Measurements from ENCODE around the gene C10orf90.

The C10orf90 gene

DNA sequence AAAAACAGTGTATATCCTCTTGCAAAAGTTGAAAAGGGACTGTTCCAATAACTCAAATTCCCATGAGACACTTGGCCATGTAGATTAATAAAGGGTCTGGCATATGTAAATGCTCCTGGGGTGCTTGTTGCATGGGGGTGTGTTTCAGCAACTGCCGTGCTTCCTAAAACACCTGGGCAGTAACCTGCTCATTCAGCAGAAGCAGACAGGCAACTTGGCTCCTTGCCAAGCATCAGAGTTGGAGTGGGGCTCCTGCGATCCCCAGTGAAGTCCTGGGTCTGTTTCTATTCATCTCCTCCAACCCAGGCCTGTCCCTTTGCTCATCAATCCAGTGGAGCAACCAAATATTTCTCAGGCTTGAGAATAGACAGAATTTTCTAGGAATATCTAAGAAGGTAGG is 240.0 kb downstream of the C10orf90 start:
- DNase-seq (ENCODE audit: low read depth in 2 of 2, low spot score in 1 of 2), result no peak

DNA sequence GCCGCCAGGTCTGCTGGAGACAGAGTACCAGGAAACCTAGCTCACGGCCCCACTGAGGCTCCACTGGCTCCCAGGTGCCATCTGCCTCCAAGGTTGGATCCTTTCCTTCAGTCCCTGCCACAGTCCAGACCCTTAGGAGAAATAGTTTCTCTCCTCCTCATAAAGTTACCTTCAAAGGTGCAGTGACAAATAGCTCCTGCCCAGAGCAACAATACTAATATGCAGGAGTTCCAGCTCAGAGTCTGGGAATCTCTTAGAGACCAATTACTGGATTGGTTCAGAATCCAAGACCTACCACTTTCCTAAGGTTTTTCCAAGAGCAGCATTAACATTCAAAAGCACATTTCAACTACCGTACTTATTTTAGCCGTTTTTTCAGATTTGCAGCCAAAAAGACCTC is 241.2 kb downstream of the C10orf90 start:
- DNase-seq (ENCODE audit: low read depth in 2 of 2, low spot score in 1 of 2), result no peak

- DNase-seq (ENCODE audit: low read depth in 2 of 2, low spot score in 1 of 2), result no peak
These were observed 244.9 kb downstream of the C10orf90 start for GRCh38 chr10:126425489-126426065.

- no peak for DNase-seq (ENCODE audit: low read depth in 2 of 2, low spot score in 1 of 2)
These were observed 245.5 kb downstream of the C10orf90 start for GRCh38 chr10:126425032-126425431.

GRCh38 chr10:126423732-126424491 is 246.6 kb downstream of the C10orf90 start:
- DNase-seq (ENCODE audit: low read depth in 2 of 2, low spot score in 1 of 2), result no peak

GRCh38 chr10:126422567-126422966 is 247.9 kb downstream of the C10orf90 start:
- no peak for DNase-seq (ENCODE audit: low read depth in 2 of 2, low spot score in 1 of 2)

DNA sequence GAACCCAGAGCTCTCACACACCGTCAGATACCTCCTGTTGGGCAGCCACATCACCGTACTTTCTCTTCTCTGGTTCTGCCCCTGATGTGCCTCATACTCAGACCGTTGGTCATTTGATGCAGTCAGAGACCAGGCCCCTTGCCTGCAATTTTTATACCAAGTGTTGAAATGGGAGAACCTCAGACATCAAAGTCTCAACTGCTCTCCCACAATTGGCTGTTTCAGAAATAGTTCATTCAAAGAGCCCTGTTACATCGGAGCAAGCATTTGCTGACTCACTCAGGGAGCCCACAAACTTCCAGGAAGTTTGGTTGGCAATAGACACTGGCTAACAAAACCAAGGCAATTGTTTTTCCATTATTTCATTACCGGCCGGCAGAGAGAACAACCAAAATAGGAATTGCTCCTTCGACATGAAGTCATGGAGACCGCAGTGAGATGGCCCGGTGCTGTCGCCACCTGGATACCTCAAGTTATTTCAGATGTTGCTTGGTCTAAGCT is 248.7 kb downstream of the C10orf90 start:
- DNase-seq (ENCODE audit: low read depth in 2 of 2, low spot score in 1 of 2), result no peak

GRCh38 chr10:126420567-126421300 is 249.8 kb downstream of the C10orf90 start:
- DNase-seq (ENCODE audit: low read depth in 2 of 2, low spot score in 1 of 2), result no peak

- DNase-seq (ENCODE audit: low read depth in 2 of 2, low spot score in 1 of 2), result no peak
These were observed 253.2 kb downstream of the C10orf90 start for GRCh38 chr10:126417220-126417825.

DNA sequence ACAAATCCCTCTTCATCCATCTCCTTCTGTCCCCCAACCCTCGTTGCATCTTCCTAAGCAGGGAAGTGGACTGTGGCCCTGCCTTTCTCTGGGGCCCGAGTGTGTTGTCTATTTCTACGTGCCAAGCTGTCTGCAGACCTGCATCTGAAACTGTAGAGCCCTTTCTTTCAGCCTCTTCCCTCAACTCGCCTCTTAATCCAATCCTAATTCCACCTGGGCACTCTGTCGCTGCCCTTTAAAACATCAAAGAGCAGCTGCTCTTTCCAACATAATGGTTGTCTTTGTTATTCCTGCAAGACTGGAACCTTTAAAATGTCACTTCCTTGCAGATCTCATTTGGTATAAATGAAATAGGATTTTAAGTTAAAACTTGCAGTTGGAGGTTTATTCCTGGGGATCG is 260.7 kb downstream of the C10orf90 start:
- no peak for DNase-seq (ENCODE audit: low read depth in 2 of 2, low spot score in 1 of 2)

DNA sequence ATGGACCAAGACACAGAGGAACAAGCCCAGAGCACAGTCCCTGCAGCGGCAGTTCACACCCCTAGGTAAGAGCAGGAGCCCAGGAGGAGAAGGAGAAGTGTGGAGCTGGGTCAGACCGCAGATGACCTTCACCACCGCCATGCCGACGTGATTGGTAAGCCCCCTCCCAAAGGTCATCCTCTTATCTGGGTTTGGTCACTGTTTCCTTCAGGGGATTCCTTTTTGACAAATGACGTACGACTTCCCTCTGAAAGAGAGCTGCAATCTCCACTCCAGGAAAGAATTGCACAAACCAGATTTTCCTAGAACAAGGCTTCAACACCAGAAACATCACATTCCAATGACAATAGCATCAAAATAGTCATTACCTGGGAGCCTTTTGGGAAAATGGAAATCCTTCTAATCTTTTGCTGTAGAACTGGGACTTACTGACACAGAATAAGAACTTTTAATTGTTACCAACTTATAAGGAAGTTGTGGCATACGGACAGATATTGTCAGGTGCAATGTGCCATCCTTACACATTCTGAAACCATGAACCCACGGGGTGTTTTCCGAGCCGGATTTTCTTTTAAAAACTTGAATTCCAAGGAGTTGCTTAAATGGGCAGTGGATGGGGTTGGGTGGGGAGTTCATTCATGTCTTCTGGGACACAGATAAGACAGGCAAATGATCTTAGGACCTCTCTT is 261.4 kb downstream of the C10orf90 start:
- no peak for DNase-seq (ENCODE audit: low read depth in 2 of 2, low spot score in 1 of 2)

GRCh38 chr10:126407831-126408230 is 262.7 kb downstream of the C10orf90 start:
- no peak for DNase-seq (ENCODE audit: low read depth in 2 of 2, low spot score in 1 of 2)

GRCh38 chr10:126405239-126405775 is 265.2 kb downstream of the C10orf90 start:
- DNase-seq (ENCODE audit: low read depth in 2 of 2, low spot score in 1 of 2), result no peak

DNA sequence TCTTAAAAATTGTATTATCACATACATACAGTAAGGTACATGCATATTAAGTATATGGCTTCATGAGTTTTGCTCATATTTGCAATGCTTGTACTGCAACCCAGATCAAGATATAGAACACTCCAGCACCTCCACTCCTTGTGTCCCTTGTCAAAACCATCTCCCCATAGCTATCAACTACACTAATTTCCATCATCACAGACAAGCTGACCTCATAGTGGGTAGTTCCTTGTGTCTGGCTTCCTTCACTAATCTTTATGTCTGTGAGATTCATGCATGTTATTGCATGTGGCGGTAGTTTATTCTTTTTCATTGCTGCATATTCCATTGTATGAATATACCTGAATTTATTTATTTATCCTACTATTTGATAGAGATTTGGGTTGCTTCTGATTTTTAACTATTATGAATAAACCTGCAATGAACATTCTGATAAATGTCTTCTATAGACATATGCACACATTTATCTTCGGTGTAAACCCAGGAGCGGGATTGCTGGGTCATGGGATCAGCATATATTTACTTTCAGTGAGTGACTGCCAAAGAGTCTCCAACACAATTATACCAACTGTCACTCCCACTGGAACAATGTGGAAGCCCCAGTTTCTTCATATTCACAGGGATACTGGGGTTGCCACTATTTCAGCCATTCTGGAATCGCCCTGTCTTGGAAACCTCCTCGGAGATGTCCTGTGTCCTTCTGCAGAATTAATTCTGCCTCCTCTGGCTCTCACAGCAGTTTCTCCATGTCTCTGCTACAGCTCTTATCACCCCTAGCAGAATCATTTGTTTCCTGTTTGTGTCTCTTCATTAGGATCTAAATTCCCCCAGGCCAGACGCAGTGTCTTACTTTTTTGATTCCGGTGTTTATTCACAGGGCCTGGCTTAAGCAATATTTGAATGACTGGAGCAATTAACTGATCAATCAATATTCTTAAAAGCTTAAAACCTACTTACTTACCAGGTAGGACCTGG is 267.5 kb downstream of the C10orf90 start:
- DNase-seq (ENCODE audit: low read depth in 2 of 2, low spot score in 1 of 2), result no peak

- DNase-seq (ENCODE audit: low read depth in 2 of 2, low spot score in 1 of 2), result no peak
These were observed 269.9 kb downstream of the C10orf90 start for GRCh38 chr10:126400641-126401040.

GRCh38 chr10:126398924-126399323 is 271.6 kb downstream of the C10orf90 start:
- DNase-seq (ENCODE audit: low read depth in 2 of 2, low spot score in 1 of 2), result no peak

GRCh38 chr10:126398383-126398743 is 272.1 kb downstream of the C10orf90 start:
- no peak for DNase-seq (ENCODE audit: low read depth in 2 of 2, low spot score in 1 of 2)

GRCh38 chr10:126397640-126398382 is 272.7 kb downstream of the C10orf90 start:
- DNase-seq (ENCODE audit: low read depth in 2 of 2, low spot score in 1 of 2), result no peak

DNA sequence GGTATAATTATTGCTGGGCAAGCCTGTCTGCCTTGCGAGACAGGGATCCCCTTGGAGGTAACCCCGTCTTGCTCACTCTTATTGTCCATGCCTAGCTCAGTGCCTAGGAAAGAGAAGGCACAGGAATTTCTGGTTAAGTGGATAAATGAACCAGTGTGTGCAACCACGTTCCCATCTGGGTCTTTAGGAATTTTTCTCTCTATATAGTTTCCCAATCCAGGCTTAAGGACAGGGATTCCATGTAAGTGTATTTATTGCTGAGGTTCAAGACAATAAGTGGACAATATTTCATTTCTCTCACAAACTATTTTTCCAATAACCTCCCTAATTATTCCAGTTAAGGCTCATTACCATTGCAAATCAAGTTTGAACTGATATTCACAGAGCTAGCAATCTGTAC is 273.3 kb downstream of the C10orf90 start:
- no peak for DNase-seq (ENCODE audit: low read depth in 2 of 2, low spot score in 1 of 2)

All from stimulated activated CD8-positive, alpha-beta memory T cell treated with anti-CD3 and anti-CD28 coated beads, Interleukin-4, amount 100 ng/mL, for 1 hour (primary cell).